GM12878 (cell line): Measurements from ENCODE around the gene SMIM31. TPM values are rescaled to one million over a fixed set of nuclear protein-coding genes. Genes with fewer than 3 reads are reported as not detected.
A peak's percentile ranks its signal among the peaks of the same experiment; 100 is the strongest.

ENCODE experiments used
- ATAC-seq: fragments of 200-7000 bp; cut with Tn5 transposase; 3 replicates; pipeline ENCODE4 v1.9.1; 2020; ENCODE audit warnings: mild to moderate bottlenecking, moderate library complexity
- BruUV-seq: library from RNA; stranded (reverse); fragments of 400-500 nt; replicated peaks from 2 replicates; lab custom pipeline; 2021; lab: Mats Ljungman, UMichigan
- CTCF ChIA-PET: fragments of 300-600 bp; sonication (Branson Sonifier 250); formaldehyde crosslinking; extraction: SDS; loops from one replicate; lab custom pipeline; 2021; ENCODE audit warnings: inconsistent platforms; lab: Yijun Ruan, JAX
- POLR2A ChIA-PET: fragments of 350-600 bp; formaldehyde crosslinking; extraction: SDS; loops from one replicate; lab custom pipeline; 2021; ENCODE audit warnings: inconsistent platforms; lab: Charles Lee
- RAD21 ChIA-PET: fragments of 300-600 bp; sonication (Branson Sonifier 250); formaldehyde crosslinking; loops from one replicate; lab custom pipeline; 2023; ENCODE audit warnings: antibody characterized with exemption; ENCODE audit not compliant: unreplicated experiment; lab: Charles Lee
- SMC1A ChIA-PET: fragments of 300-600 bp; sonication (Branson Sonifier 250); formaldehyde crosslinking; loops from one replicate; lab custom pipeline; 2023; ENCODE audit not compliant: unreplicated experiment, uncharacterized antibody; lab: Charles Lee
- DNase-seq: peaks from one replicate; pipeline ENCODE4 v3.0.0-alpha.2; 2011; ENCODE audit warnings: low read depth, low spot score
- FAIRE-seq: peaks from 3 replicates; lab custom pipeline; 2011; peaks lifted over from hg19 to GRCh38; lab: Jason Lieb, UNC
- H2AFZ ChIP-seq: 2 replicates; pipeline ENCODE4 v1.6.0; 2011; ENCODE audit warnings: low read depth, low read length, control low read depth; ENCODE audit not compliant: control insufficient read depth
- H3K27ac ChIP-seq: 2 replicates; pipeline ENCODE4 v1.5.1; 2011; ENCODE audit warnings: control low read depth; ENCODE audit not compliant: control insufficient read depth, insufficient read depth
- H3K27me3 ChIP-seq, 2 experiments: replicated peaks in 1 of 2; 2 replicates each; pipeline versions ENCODE4 v1.6.0 to v1.6.1; 2011; ENCODE audit warnings: low read length in 1 of 2; ENCODE audit not compliant: control insufficient read depth in 2 of 2, insufficient read depth in 2 of 2
- H3K36me3 ChIP-seq, 2 experiments: 2 replicates each; pipeline ENCODE4 v1.5.1; 2011; ENCODE audit warnings: low read length in 1 of 2; ENCODE audit not compliant: control insufficient read depth in 2 of 2, insufficient read depth in 2 of 2
- H3K4me1 ChIP-seq: 2 replicates; pipeline ENCODE4 v1.6.1; 2011; ENCODE audit warnings: mild to moderate bottlenecking, low read length, moderate library complexity, mixed read lengths; ENCODE audit not compliant: control insufficient read depth, insufficient read depth
- H3K4me2 ChIP-seq: 2 replicates; pipeline ENCODE4 v1.6.0; 2011; ENCODE audit warnings: control low read depth; ENCODE audit not compliant: control insufficient read depth, insufficient read depth
- H3K4me3 ChIP-seq: fragments of 200-600 bp; sonication (generic); 2 replicates; pipeline ENCODE4 v1.5.1; 2016
- H3K79me2 ChIP-seq: 2 replicates; pipeline ENCODE4 v1.6.0; 2011; ENCODE audit warnings: low read length; ENCODE audit not compliant: control insufficient read depth, insufficient read depth
- H3K9ac ChIP-seq: 2 replicates; pipeline ENCODE4 v1.8.0; 2011; ENCODE audit warnings: low read length, control low read depth, mixed read lengths; ENCODE audit not compliant: control insufficient read depth, insufficient read depth
- H3K9me3 ChIP-seq: replicated peaks from 3 replicates; pipeline ENCODE4 v1.5.1; 2011; ENCODE audit warnings: mild to moderate bottlenecking, low read length; ENCODE audit not compliant: control insufficient read depth, insufficient read depth
- H4K20me1 ChIP-seq: 2 replicates; pipeline ENCODE4 v1.6.0; 2011; ENCODE audit not compliant: control insufficient read depth, insufficient read depth
- CHD4 ChIP-seq: fragments of 200-600 bp; sonication (generic); IDR thresholded peaks from 2 replicates; pipeline ENCODE4 v1.6.1; 2016; ENCODE audit warnings: mild to moderate bottlenecking
- EED ChIP-seq: sonication (generic); IDR thresholded peaks from 2 replicates; pipeline ENCODE4 v1.6.1; 2016; ENCODE audit warnings: antibody characterized with exemption, low read depth
- IRF4 ChIP-seq: IDR thresholded peaks from 2 replicates; pipeline ENCODE4 v1.6.1; 2011; ENCODE audit warnings: low read depth, low read length
- KAT2A ChIP-seq: conservative IDR thresholded peaks from 2 replicates; pipeline ENCODE4 v1.6.1; 2011; ENCODE audit warnings: low read depth, low read length; ENCODE audit not compliant: control insufficient read depth
- MEF2A ChIP-seq: IDR thresholded peaks from 2 replicates; pipeline ENCODE4 v1.6.1; 2011; ENCODE audit warnings: low read depth, mild to moderate bottlenecking, low read length, moderate library complexity; ENCODE audit not compliant: insufficient read depth
- MTA3 ChIP-seq: IDR thresholded peaks from 2 replicates; pipeline ENCODE4 v1.6.1; 2012; ENCODE audit warnings: low read length, inconsistent platforms, borderline replicate concordance
- NFIC ChIP-seq: IDR thresholded peaks from 2 replicates; pipeline ENCODE4 v1.6.1; 2012; ENCODE audit warnings: low read depth, mild to moderate bottlenecking, inconsistent platforms, low read length, moderate library complexity
- PML ChIP-seq: IDR thresholded peaks from 2 replicates; pipeline ENCODE4 v1.6.1; 2012; ENCODE audit warnings: low read length, inconsistent platforms
- RAD51 ChIP-seq: fragments of 450-650 bp; IDR thresholded peaks from 2 replicates; pipeline ENCODE4 v1.6.1; 2016; ENCODE audit warnings: moderate library complexity, mild to moderate bottlenecking, inconsistent platforms
- RUNX3 ChIP-seq: IDR thresholded peaks from 2 replicates; pipeline ENCODE4 v1.6.1; 2012; ENCODE audit warnings: low read length, inconsistent platforms
- SIX5 ChIP-seq: IDR thresholded peaks from 2 replicates; pipeline ENCODE4 v1.6.1; 2011; ENCODE audit warnings: mild to moderate bottlenecking, low read depth, low read length, moderate library complexity; ENCODE audit not compliant: severe bottlenecking
- SUPT20H ChIP-seq: IDR thresholded peaks from 2 replicates; pipeline ENCODE4 v1.6.1; 2011; ENCODE audit warnings: low read depth, mild to moderate bottlenecking, low read length, moderate library complexity, borderline replicate concordance; ENCODE audit not compliant: control insufficient read depth
- ZNF24 ChIP-seq: fragments of 450-650 bp; IDR thresholded peaks from 2 replicates; pipeline ENCODE4 v1.6.1; 2017; ENCODE audit warnings: antibody characterized with exemption, mild to moderate bottlenecking
- WGBS: methylation state at CpG from one replicate; pipeline ENCODE4 v1.1.6; 2016; ENCODE audit warnings: low lambda C conversion rate; ENCODE audit not compliant: insufficient replicate concordance, insufficient coverage; ENCODE audit errors: missing lambda C conversion rate; 5-methylcytosine and 5-hydroxymethylcytosine counted together
- in situ Hi-C: fragments of 300-500 bp; cut with MboI; formaldehyde crosslinking; loops from 9 replicates; pipeline ENCODE4 v1.14.3; 2018; ENCODE audit warnings: mixed read lengths
- intact Hi-C: fragments of 100-400 bp; cut with micrococcal nuclease; formaldehyde crosslinking; loops from one replicate; pipeline ENCODE4 v1.14.2; 2022; ENCODE audit not compliant: unreplicated experiment
- polyA plus RNA-seq, 11 experiments: library from polyadenylated mRNA; depleted of rRNA in 4 of 11; unstranded in 6 of 11; stranded (reverse) in 5 of 11; fragments of >200 nt; fragmentation: Nextera tagmentation in 4 of 11; fragmentation: Illumina TruSeq in 1 of 11; extraction: Ambion mirVana in 4 of 11; extraction: Trizol in 1 of 11; gene quantifications; 1 replicate in 1 of 11; 2 replicates in 10 of 11; pipeline versions ENCODE4 v1.2.1 to v1.2.3, GENCODE V29; 2011 to 2016; ENCODE audit warnings: inconsistent platforms in 2 of 11, missing spikeins in 2 of 11, low read depth in 1 of 11
- total RNA-seq, 4 experiments: library from RNA; depleted of rRNA in 3 of 4; stranded (reverse); fragments of >200 nt in 3 of 4; fragmentation: Illumina TruSeq in 1 of 4; extraction: Trizol in 1 of 4; gene quantifications; 2 replicates each; pipeline versions ENCODE4 v1.2.1 to v1.2.3, GENCODE V29; 2013 to 2021
- TF ChIP-seq, protein P1 (sequence below): IDR thresholded peaks from 2 replicates; pipeline ENCODE4 v1.6.1; 2012; ENCODE audit warnings: low read depth, low read length, improper control_type of control experiment
- TF ChIP-seq, protein P2 (sequence below): fragments of 450-650 bp; IDR thresholded peaks from 2 replicates; pipeline ENCODE4 v1.6.1; 2017; ENCODE audit warnings: mild to moderate bottlenecking, moderate library complexity
- TF ChIP-seq, protein P3 (sequence below): fragments of 450-650 bp; IDR thresholded peaks from 2 replicates; pipeline ENCODE4 v1.6.1; 2017; ENCODE audit warnings: low read depth, mild to moderate bottlenecking, moderate library complexity

The SMIM31 gene
- total and polyA plus RNA-seq, 10 of the 15 experiments (the other 5 are each of a cell fraction or from before 2014, with no cell fraction given), result not detected

DNA sequence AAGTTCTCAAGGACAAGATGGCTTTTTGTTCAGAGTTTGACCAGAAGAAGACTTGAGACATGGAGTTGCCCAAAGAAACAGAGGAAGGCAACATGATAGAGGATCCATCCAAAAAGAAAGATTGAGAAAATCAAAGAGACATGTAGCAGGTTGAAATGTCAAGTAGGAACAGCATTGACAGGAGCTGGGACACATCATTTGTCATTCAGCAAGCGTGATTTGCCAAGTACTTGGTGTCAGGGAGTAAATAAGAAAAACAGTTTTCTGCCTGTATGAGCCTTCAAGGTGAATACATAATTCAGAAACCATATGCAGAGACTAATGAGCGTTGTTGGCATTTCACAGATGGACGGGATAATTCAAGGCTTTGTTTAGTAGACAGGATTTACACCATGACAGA is 11.2 kb downstream of the SMIM31 start:
- Histone ChIP-seq H2AFZ (no peak overlapping the region), H3K79me2 (no peaks in the 10 kb centered on the region), H3K36me3 (no peaks in the 10 kb centered on the region), H3K27ac (no peak overlapping the region), H3K4me2 (no peak overlapping the region), H3K9me3 (no peaks in the 10 kb centered on the region), H3K4me1 (no peaks in the 10 kb centered on the region), H3K9ac (no peak overlapping the region), H3K27me3 (no peaks in the 10 kb centered on the region), H4K20me1 (no peaks in the 10 kb centered on the region), H3K4me3 (no peak overlapping the region)
- intact Hi-C loops (no loop called here), in situ Hi-C loops (no loop called here)
- 23% methylated on average over 3 of the region's 3 CpGs for WGBS
- no peak for DNase-seq
- TF ChIP-seq, protein P1, sequence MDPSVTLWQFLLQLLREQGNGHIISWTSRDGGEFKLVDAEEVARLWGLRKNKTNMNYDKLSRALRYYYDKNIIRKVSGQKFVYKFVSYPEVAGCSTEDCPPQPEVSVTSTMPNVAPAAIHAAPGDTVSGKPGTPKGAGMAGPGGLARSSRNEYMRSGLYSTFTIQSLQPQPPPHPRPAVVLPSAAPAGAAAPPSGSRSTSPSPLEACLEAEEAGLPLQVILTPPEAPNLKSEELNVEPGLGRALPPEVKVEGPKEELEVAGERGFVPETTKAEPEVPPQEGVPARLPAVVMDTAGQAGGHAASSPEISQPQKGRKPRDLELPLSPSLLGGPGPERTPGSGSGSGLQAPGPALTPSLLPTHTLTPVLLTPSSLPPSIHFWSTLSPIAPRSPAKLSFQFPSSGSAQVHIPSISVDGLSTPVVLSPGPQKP, result no peak
- TF ChIP-seq RUNX3 (no peak), SUPT20H (no peak), NFIC (no peak), PML (no peak), MEF2A (no peak), CHD4 (no peak), MTA3 (no peak), RAD51 (no peak), IRF4 (no peak), KAT2A (no peak), ZNF24 (no peak), SIX5 (no peak), EED (no peak)
- TF ChIP-seq, protein P2, sequence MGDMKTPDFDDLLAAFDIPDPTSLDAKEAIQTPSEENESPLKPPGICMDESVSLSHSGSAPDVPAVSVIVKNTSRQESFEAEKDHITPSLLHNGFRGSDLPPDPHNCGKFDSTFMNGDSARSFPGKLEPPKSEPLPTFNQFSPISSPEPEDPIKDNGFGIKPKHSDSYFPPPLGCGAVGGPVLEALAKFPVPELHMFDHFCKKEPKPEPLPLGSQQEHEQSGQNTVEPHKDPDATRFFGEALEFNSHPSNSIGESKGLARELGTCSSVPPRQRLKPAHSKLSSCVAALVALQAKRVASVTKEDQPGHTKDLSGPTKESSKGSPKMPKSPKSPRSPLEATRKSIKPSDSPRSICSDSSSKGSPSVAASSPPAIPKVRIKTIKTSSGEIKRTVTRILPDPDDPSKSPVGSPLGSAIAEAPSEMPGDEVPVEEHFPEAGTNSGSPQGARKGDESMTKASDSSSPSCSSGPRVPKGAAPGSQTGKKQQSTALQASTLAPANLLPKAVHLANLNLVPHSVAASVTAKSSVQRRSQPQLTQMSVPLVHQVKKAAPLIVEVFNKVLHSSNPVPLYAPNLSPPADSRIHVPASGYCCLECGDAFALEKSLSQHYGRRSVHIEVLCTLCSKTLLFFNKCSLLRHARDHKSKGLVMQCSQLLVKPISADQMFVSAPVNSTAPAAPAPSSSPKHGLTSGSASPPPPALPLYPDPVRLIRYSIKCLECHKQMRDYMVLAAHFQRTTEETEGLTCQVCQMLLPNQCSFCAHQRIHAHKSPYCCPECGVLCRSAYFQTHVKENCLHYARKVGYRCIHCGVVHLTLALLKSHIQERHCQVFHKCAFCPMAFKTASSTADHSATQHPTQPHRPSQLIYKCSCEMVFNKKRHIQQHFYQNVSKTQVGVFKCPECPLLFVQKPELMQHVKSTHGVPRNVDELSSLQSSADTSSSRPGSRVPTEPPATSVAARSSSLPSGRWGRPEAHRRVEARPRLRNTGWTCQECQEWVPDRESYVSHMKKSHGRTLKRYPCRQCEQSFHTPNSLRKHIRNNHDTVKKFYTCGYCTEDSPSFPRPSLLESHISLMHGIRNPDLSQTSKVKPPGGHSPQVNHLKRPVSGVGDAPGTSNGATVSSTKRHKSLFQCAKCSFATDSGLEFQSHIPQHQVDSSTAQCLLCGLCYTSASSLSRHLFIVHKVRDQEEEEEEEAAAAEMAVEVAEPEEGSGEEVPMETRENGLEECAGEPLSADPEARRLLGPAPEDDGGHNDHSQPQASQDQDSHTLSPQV, result no peak
- TF ChIP-seq, protein P3, sequence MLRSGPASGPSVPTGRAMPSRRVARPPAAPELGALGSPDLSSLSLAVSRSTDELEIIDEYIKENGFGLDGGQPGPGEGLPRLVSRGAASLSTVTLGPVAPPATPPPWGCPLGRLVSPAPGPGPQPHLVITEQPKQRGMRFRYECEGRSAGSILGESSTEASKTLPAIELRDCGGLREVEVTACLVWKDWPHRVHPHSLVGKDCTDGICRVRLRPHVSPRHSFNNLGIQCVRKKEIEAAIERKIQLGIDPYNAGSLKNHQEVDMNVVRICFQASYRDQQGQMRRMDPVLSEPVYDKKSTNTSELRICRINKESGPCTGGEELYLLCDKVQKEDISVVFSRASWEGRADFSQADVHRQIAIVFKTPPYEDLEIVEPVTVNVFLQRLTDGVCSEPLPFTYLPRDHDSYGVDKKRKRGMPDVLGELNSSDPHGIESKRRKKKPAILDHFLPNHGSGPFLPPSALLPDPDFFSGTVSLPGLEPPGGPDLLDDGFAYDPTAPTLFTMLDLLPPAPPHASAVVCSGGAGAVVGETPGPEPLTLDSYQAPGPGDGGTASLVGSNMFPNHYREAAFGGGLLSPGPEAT, result no peak
- ChIA-PET CTCF (no interaction called here), RAD21 (no interaction called here), SMC1A (no interaction called here), POLR2A (interaction anchor here (0.5 kb wide), 1 partner anchor 23 kb away, joined by 5 read pairs; no protein-coding TSS in a partner anchor)
- BruUV-seq, result no TSS peak
- peak; percentile 52 for FAIRE-seq
- ATAC-seq, result no peak
